Neuronal stem cell (in vitro differentiated cells): ENCODE data around the gene OR51G2.
"Not testable (repeated sequence)": the region's sequence is repeated elsewhere in the genome, so short reads cannot be mapped to it uniquely, and the experiment has no call there.

ENCODE experiments used
- DNase-seq: peaks from one replicate; pipeline ENCODE4 v3.0.0-alpha.2; 2013; ENCODE audit warnings: low spot score
- H2AFZ ChIP-seq: one replicate; pipeline ENCODE4 v1.6.1; 2013; ENCODE audit warnings: mild to moderate bottlenecking, low read length, inconsistent platforms
- H2AK5ac ChIP-seq: 2 replicates; pipeline ENCODE4 v1.6.1; 2013; ENCODE audit warnings: low read depth, mild to moderate bottlenecking, inconsistent platforms, low read length, moderate library complexity, mixed read lengths
- H2BK120ac ChIP-seq: 2 replicates; pipeline ENCODE4 v1.6.1; 2013; ENCODE audit warnings: low read depth, mild to moderate bottlenecking, inconsistent platforms, low read length, moderate library complexity, mixed read lengths
- H2BK12ac ChIP-seq: one replicate; pipeline ENCODE4 v1.6.1; 2013; ENCODE audit warnings: low read length, inconsistent platforms
- H2BK15ac ChIP-seq: 2 replicates; pipeline ENCODE4 v1.6.1; 2013; ENCODE audit warnings: mild to moderate bottlenecking, low read length, inconsistent platforms, mixed read lengths
- H2BK5ac ChIP-seq: one replicate; pipeline ENCODE4 v1.6.1; 2013; ENCODE audit warnings: inconsistent platforms, mild to moderate bottlenecking, low read length, moderate library complexity
- H3K14ac ChIP-seq: one replicate; pipeline ENCODE4 v1.6.1; 2013; ENCODE audit warnings: low read length, inconsistent platforms
- H3K18ac ChIP-seq: 2 replicates; pipeline ENCODE4 v1.6.1; 2013; ENCODE audit warnings: low read length, inconsistent platforms
- H3K23ac ChIP-seq: 2 replicates; pipeline ENCODE4 v1.6.1; 2013; ENCODE audit warnings: low read depth, mild to moderate bottlenecking, mixed read lengths, low read length, inconsistent platforms; ENCODE audit not compliant: poor library complexity
- H3K27ac ChIP-seq: replicated peaks from 3 replicates; pipeline ENCODE4 v1.5.1; 2013; ENCODE audit warnings: low read length, inconsistent platforms
- H3K27me3 ChIP-seq, 3 experiments: 2 replicates each; pipeline ENCODE4 v1.6.1; 2013; ENCODE audit warnings: low read length in 3 of 3, mild to moderate bottlenecking in 2 of 3, inconsistent platforms in 1 of 3, low read depth in 1 of 3, mixed read lengths in 1 of 3, moderate library complexity in 1 of 3; ENCODE audit not compliant: control insufficient read depth in 3 of 3, insufficient read depth in 3 of 3
- H3K36me3 ChIP-seq, 2 donors: replicated peaks in 1 of 2; 2 replicates each; pipeline ENCODE4 v1.6.1; 2013; ENCODE audit warnings: low read length in 2 of 2; ENCODE audit not compliant: control insufficient read depth in 2 of 2, insufficient read depth in 2 of 2
- H3K4ac ChIP-seq: 2 replicates; pipeline ENCODE4 v1.6.1; 2013; ENCODE audit warnings: inconsistent platforms, mild to moderate bottlenecking, low read length, moderate library complexity
- H3K4me1 ChIP-seq, 2 donors: 1 replicate in 1 of 2; 2 replicates in 1 of 2; pipeline ENCODE4 v1.6.1; 2013; ENCODE audit warnings: low read length in 2 of 2, low read depth in 1 of 2; ENCODE audit not compliant: control insufficient read depth in 2 of 2, insufficient read depth in 1 of 2
- H3K4me2 ChIP-seq: one replicate; pipeline ENCODE4 v1.6.1; 2013; ENCODE audit warnings: mild to moderate bottlenecking, low read length, inconsistent platforms; ENCODE audit not compliant: insufficient read depth, poor library complexity, severe bottlenecking
- H3K4me3 ChIP-seq, 2 donors: 2 replicates each; pipeline ENCODE4 v1.5.1; 2013; ENCODE audit warnings: low read length in 2 of 2, mild to moderate bottlenecking in 2 of 2, inconsistent platforms in 1 of 2, moderate library complexity in 1 of 2
- H3K79me1 ChIP-seq: one replicate; pipeline ENCODE4 v1.6.1; 2013; ENCODE audit warnings: low read depth, mild to moderate bottlenecking, inconsistent platforms, low read length, moderate library complexity
- H3K9ac ChIP-seq: one replicate; pipeline ENCODE4 v1.6.1; 2013; ENCODE audit warnings: mild to moderate bottlenecking, low read depth, low read length, inconsistent platforms; ENCODE audit not compliant: poor library complexity
- H3K9me3 ChIP-seq, 2 donors: replicated peaks in 1 of 2; 2 replicates each; pipeline versions ENCODE3 to v1.6.1; 2013; ENCODE audit warnings: low read length in 2 of 2, mild to moderate bottlenecking in 2 of 2, inconsistent platforms in 1 of 2, low read depth in 1 of 2, mixed read lengths in 1 of 2, moderate library complexity in 1 of 2; ENCODE audit not compliant: control insufficient read depth in 2 of 2, insufficient read depth in 1 of 2
- H4K8ac ChIP-seq: one replicate; pipeline ENCODE4 v1.6.1; 2013; ENCODE audit warnings: low read depth, mild to moderate bottlenecking, inconsistent platforms, low read length, moderate library complexity
- H4K91ac ChIP-seq: one replicate; pipeline ENCODE4 v1.6.1; 2013; ENCODE audit warnings: low read length, low read depth, mild to moderate bottlenecking, inconsistent platforms; ENCODE audit not compliant: poor library complexity
- WGBS, 2 donors: extraction: QIAGEN DNeasy Blood & Tissue Kit; methylation state at CpG; one replicate each; pipeline ENCODE4 v1.1.7; 2013; ENCODE audit warnings: missing lambda C conversion rate in 2 of 2, mixed read lengths in 1 of 2; ENCODE audit not compliant: insufficient read length in 2 of 2, insufficient replicate concordance in 1 of 2; ENCODE audit errors: extremely low coverage in 2 of 2; 5-methylcytosine and 5-hydroxymethylcytosine counted together

The OR51G2 gene

DNA sequence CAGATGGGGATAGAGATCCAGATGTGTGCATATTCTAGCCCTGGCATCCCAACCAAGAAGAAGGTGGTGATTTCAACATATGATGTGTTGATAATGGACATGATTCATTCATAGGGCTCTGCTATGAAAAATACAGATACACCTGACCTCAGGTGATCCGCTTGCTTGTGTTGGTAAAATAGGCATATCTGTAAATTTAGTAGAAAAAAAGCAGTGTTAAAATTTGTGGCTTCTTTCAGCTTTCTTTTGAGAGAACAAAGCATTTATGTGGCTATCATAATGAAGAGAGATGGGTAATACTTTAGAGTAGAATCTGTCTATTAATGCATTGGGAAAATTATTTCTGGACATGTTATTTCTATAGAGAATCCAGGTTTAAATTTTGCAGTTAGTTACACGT, 36.5 kb upstream of the OR51G2 start, which contains the start of gene OR51A2:
TSS of gene OR51A2 (minus strand) at position 101 of the 400 bp plus-strand sequence. CDS start at position 101, 0 bp downstream.
- H3K4me3 ChIP-seq, H3K4me1 ChIP-seq, H3K4me2 ChIP-seq, H3K18ac ChIP-seq, H2AK5ac ChIP-seq, H3K9ac ChIP-seq, H4K8ac ChIP-seq, DNase-seq, H2AFZ ChIP-seq, H2BK120ac ChIP-seq, H3K4ac ChIP-seq, H2BK15ac ChIP-seq, H2BK5ac ChIP-seq, H3K9me3 ChIP-seq, H2BK12ac ChIP-seq, H3K36me3 ChIP-seq, H3K14ac ChIP-seq, H3K79me1 ChIP-seq, H4K91ac ChIP-seq, H3K27ac ChIP-seq, H3K27me3 ChIP-seq, H3K23ac ChIP-seq: not testable (repeated sequence)
- no CpG with 5 or more reads among the region's 2 CpGs for WGBS, 2 donors

DNA sequence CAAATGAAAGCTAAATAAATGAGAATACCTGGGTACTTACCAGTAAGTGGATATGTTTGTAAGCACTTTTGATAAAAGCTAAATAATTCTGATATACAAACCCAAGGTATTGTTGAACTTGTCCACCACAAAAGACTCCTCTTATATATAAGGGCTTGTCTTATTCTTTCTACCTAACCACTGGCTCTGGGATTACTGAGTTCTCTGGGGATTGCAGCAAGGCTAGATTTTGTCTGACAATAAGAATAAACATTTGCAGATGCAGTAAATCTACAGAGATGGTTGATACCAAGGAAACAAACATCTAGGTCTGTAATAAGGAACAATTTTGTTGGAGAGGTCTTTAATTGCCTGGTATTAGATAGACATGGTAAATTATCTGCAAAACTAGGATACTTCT, 28.4 kb upstream of the OR51G2 start, which contains the start of gene OR51A4:
TSS of gene OR51A4 (minus strand) at position 101 of the 400 bp plus-strand sequence. CDS start 505 bp downstream, outside the sequence.
- H2BK15ac ChIP-seq: no peak within 1 kb of the TSS
- no peaks in the 10 kb centered on the region for H3K4me1 ChIP-seq
- no peak within 1 kb of the TSS for H4K91ac ChIP-seq
- no peak within 1 kb of the TSS for H3K23ac ChIP-seq
- H4K8ac ChIP-seq: no peak within 1 kb of the TSS
- H3K4me3 ChIP-seq: no peak within 1 kb of the TSS
- no peak within 1 kb of the TSS for H2AK5ac ChIP-seq
- H3K18ac ChIP-seq: no peak within 1 kb of the TSS
- no peak within 1 kb of the TSS for H2BK120ac ChIP-seq
- no peak within 1 kb of the TSS for H3K9ac ChIP-seq
- H3K27me3 ChIP-seq: no peaks in the 10 kb centered on the region
- no peak within 1 kb of the TSS for H2BK12ac ChIP-seq
- H3K9me3 ChIP-seq: no peaks in the 10 kb centered on the region
- no peak within 1 kb of the TSS for H2BK5ac ChIP-seq
- no peak within 1 kb of the TSS for H3K4me2 ChIP-seq
- H3K4ac ChIP-seq: no peak within 1 kb of the TSS
- no peak for DNase-seq
- H2AFZ ChIP-seq: no peak within 1 kb of the TSS
- H3K27ac ChIP-seq: no peak within 1 kb of the TSS
- no peaks in the 10 kb centered on the region for H3K79me1 ChIP-seq
- no peaks in the 10 kb centered on the region for H3K36me3 ChIP-seq
- no peak within 1 kb of the TSS for H3K14ac ChIP-seq

DNA sequence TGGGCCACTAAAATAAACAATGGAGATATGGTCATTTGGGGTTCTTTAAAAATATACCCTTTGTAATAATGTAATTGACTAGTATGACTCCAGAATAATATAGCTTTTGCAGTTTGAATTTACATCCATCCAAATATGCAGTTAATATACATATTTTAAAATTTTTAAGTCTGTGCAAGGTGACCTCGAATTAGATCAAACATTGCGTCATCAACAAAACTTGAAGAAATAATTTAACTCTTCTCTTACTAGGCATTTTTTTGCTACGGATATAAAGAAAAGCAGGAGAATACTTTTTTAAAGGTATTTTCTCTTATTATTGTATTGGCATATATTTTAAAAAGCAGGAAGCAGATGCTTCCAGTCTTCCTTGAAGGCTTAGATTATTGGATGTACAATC, 17.6 kb upstream of the OR51G2 start:
- Histone ChIP-seq H2BK15ac (no peak overlapping the region), H2BK120ac (no peak overlapping the region), H3K4me1 (no peaks in the 10 kb centered on the region), H3K36me3 (no peaks in the 10 kb centered on the region), H3K4me3 (no peak overlapping the region), H2BK5ac (no peak overlapping the region), H3K27me3 (no peaks in the 10 kb centered on the region), H3K14ac (no peak overlapping the region), H2AFZ (no peak overlapping the region), H3K18ac (no peak overlapping the region), H2AK5ac (no peak overlapping the region), H3K9ac (no peak overlapping the region), H3K23ac (no peak overlapping the region), H3K9me3 (no peaks in the 10 kb centered on the region), H4K8ac (no peak overlapping the region), H3K79me1 (no peaks in the 10 kb centered on the region), H4K91ac (no peak overlapping the region), H2BK12ac (no peak overlapping the region), H3K27ac (no peak overlapping the region), H3K4me2 (no peak overlapping the region), H3K4ac (no peak overlapping the region)
- WGBS, 2 donors: no CpG with 5 or more reads among the region's 3 CpGs
- no peak for DNase-seq

DNA sequence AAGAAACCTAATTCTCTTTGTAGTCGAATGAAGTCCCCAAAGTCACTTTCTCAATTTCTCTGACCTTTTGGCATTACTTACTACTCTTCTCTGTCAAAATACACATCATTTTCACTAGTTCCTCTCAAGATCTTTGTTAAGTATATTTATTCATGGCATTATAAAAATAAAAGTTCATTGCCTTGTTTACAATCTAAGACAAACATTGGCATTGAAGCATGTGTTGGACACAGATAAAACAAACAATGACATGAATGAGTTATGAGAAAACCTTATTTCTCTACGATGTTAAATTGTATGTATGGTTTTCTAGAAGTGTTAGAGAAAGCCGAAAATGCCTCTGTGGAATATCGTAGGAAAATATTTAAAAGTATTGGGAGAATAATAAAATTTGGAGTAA, 13.6 kb upstream of the OR51G2 start:
- Histone ChIP-seq H3K36me3 (no peaks in the 10 kb centered on the region), H2BK15ac (no peak overlapping the region), H3K27ac (no peak overlapping the region), H3K4me2 (no peak overlapping the region), H3K9ac (no peak overlapping the region), H3K9me3 (no peaks in the 10 kb centered on the region), H3K4me1 (no peaks in the 10 kb centered on the region), H2AK5ac (no peak overlapping the region), H2AFZ (no peak overlapping the region), H4K8ac (no peak overlapping the region), H3K4me3 (no peak overlapping the region), H3K4ac (no peak overlapping the region), H4K91ac (no peak overlapping the region), H3K18ac (no peak overlapping the region), H3K14ac (no peak overlapping the region), H2BK5ac (no peak overlapping the region), H3K27me3 (no peaks in the 10 kb centered on the region), H2BK12ac (no peak overlapping the region), H3K79me1 (no peaks in the 10 kb centered on the region), H2BK120ac (no peak overlapping the region), H3K23ac (no peak overlapping the region)
- WGBS, 2 donors: 100% methylated on average over 2 of the region's 4 CpGs
- no peak for DNase-seq
